Activated CD4-positive, alpha-beta T cell treated with anti-CD3 and anti-CD28 coated beads, Interleukin-2, amount 50 U/mL, for 48 hours (primary cell): ENCODE results near the gene ZC3H7B.
"Not testable (repeated sequence)": the region's sequence is repeated elsewhere in the genome, so short reads cannot be mapped to it uniquely, and the experiment has no call there.

Source experiments
- DNase-seq, 2 experiments: peaks; one replicate each; pipeline ENCODE4 v3.0.0-alpha.2; 2020

Gene ZC3H7B

GRCh38 chr22:41285820-41286638 lies 15.3 kb upstream of the ZC3H7B start, which contains the start of gene RANGAP1:
RANGAP1 (minus strand) TSS chr22:41286187; CDS start chr22:41281044, 5,143 bp downstream.
- peak; percentile 96 to 98 for DNase-seq

DNA sequence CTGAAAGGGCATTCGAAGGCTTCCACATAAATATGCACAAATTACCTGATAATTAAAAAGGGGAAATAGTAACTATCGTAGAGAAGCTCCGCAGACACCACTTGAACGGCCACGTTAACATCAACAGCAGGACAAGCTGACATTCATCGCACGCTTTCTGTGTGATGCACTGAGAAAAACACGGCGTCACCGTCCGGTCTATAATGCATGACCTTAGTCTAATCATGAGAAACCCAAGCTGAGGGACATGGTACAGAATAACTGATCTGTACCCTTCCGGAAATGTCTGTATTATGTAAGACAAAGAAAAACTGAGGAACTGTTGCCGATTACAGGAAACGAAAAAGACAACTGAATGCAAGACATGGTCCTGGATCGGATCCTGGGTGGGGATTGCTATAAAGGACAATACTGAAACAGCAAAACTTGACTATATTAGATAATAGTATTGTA lies 14.7 kb upstream of the ZC3H7B start:
- peak; percentile 41 to 55 for DNase-seq

GRCh38 chr22:41288245-41288946 lies 12.9 kb upstream of the ZC3H7B start:
- no peak for DNase-seq

- no peak for DNase-seq
Observed at GRCh38 chr22:41289671-41290070, 11.7 kb upstream of the ZC3H7B start.

- DNase-seq = no peak
Observed at GRCh38 chr22:41290262-41291221, 10.8 kb upstream of the ZC3H7B start.

DNA sequence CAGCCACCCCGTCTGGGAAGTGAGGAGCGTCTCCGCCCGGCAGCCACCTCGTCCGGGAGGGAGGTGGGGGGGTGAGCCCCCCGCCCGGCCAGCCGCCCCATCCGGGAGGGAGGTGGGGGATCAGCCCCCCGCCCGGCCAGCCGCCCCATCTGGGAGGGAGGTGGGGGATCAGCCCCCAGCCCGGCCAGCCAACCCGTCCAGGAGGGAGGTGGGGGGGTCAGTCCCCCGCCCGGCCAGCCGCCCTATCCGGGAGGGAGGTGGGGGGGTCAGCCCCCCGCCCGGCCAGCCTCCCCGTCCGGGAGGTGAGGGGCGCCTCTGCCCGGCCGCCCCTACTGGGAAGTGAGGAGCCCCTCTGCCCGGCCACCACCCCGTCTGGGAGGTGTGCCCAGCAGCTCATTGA lies 6.5 kb upstream of the ZC3H7B start:
- DNase-seq = not testable (repeated sequence)

DNA sequence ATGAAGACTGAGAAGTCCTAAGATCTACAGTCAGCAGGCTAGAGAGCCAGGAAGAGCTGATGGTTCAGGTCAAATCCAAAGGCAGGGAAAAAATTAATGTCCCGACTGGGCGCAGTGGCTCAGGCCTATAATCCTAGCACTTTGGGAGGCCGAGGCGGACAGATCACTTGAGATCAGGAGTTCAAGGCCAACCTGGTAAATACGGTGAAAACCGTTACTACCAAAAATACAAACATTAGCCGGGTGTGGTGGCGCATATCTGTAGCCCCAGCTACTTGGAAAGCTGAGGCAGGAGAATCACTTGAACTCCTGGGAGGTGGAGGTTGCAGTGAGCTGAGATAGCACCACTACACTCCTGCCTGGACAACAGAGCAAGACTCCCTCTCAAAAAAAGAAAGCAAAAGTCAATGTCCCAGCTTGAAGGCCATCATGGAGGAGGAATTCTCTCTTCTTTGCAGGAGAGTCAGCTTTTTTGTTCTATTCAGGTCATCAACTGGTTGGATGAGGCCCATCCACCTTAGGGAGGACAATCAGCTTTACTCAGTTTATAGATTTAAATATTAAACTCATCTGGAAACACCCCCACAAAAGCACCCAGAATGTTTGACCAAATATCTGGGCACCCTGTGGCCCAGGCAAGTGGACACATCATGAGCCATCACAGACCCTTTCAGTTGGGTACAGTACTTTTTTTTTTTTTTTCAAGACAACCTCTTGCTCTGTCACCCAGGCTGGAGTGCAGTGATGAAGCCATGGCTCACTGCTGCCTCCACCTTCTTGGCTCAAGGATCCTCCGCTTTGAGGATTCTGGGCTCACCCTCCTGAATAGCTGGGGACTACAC lies 4.3 kb upstream of the ZC3H7B start:
- no peak for DNase-seq

DNA sequence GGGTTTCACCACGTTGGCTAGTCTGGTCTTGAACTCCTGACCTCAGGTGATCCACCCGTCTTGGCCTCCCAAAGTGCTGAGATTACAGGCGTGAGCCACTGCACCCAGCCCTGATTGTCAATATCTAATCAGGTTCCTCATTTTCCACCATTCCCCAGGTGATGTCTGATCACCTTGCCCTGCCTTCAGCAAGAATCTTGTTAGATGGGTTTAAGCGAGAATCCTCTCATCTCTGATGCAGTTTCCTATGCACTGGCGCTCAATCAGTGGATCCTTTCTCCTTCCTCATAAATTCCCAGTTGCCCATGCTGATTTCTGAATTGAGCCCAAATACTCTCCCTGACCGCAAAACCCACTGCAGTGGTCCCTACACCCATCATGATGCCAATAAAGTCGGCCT lies 664 bp upstream of the ZC3H7B start:
- DNase-seq = no peak

- DNase-seq = peak; percentile 13 to 19
Observed at GRCh38 chr22:41302021-41302767, 869 bp downstream of the ZC3H7B start.

DNA sequence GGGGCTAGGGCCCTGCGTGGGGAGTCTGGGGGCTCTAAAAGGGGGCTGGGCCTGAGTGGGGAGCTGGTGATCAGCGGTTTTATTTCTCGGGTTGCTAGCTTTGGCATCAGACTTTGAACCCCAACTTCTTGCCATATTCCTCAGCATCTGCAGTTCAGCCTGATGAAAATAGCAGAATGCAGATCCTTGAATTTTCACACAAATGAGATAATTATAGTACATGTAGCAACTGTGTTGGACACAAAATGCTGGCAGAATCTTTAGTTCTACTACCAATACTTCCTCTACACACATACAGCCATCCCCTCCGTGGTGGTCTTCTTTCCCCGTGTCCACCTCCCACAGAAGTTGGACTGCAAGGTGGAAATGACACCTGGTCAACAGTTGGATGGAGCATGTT lies 1.5 kb downstream of the ZC3H7B start:
- DNase-seq = no peak

DNA sequence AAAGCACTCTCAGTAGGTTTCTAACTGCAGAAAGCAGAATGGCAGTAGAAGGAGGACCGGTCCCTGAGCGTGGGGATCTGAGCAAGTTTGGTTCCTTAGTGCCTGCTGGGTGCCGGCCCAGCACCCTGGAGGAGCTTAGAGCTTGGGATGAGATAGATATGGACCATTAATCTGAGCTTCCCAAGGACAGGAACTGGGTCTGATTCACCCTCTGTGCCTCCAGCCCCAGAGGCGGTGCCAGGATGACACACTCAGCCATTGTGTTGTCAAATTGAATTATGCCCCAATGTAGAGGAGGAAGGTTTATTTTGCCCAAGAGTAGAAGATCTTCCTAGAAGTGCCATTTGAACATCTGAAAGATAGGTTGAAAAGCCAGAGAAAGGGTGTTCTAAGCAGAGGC lies 4.3 kb downstream of the ZC3H7B start:
- no peak for DNase-seq

- DNase-seq = no peak
Observed at GRCh38 chr22:41308054-41308453, 6.7 kb downstream of the ZC3H7B start.

- DNase-seq = no peak
Observed at GRCh38 chr22:41308544-41308947, 7.2 kb downstream of the ZC3H7B start.

- no peak for DNase-seq
Observed at GRCh38 chr22:41310336-41310735, 9.0 kb downstream of the ZC3H7B start.

- DNase-seq = peak in 1 of 2 experiments; percentile 7
Observed at GRCh38 chr22:41311487-41311886, 10.2 kb downstream of the ZC3H7B start.

DNA sequence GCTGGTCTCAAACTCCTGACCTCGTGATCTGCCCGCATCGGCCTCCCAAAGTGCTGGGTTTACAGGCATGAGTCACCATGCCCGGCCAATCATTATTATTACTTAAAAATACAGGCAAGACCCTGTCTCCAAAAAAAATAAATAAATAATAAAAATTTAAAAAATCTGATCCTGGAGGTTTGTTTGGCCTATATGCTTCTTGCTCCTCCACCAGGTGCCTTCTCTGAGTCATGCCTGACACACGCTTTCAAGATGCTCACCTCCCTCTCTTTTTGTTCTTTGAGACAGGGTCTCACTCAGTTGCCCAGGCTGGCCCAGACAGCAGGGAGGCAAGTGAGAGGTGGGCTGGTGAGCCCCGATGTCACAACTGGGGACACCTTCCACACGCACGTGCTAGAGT lies 13.5 kb downstream of the ZC3H7B start:
- no peak for DNase-seq

GRCh38 chr22:41315586-41315985 lies 14.3 kb downstream of the ZC3H7B start:
- no peak for DNase-seq

- DNase-seq = no peak
Observed at GRCh38 chr22:41320416-41321240, 19.3 kb downstream of the ZC3H7B start.

- DNase-seq = no peak
Observed at GRCh38 chr22:41324821-41325528, 23.6 kb downstream of the ZC3H7B start.

- DNase-seq = no peak
Observed at GRCh38 chr22:41327124-41327523, 25.8 kb downstream of the ZC3H7B start.
